OCI-LY1 (cell line): Measurements from ENCODE around the gene RRP8.

Source experiments
- H2AFZ ChIP-seq: fragments of 200-600 bp; sonication (generic), shearing (Covaris generic); 2 replicates; pipeline ENCODE4 v1.6.0; 2014; ENCODE audit warnings: antibody characterized with exemption, mild to moderate bottlenecking, low read length
- H3F3A ChIP-seq: fragments of 200-600 bp; sonication (generic), shearing (Covaris generic); 2 replicates; pipeline ENCODE4 v1.6.0; 2014; ENCODE audit warnings: mild to moderate bottlenecking, antibody characterized with exemption, low read length, moderate library complexity; ENCODE audit not compliant: insufficient read depth
- H3K27ac ChIP-seq: fragments of 200-600 bp; sonication (generic); 2 replicates; pipeline ENCODE4 v1.5.1; 2014; ENCODE audit warnings: low read length, mixed run types, mild to moderate bottlenecking, low read depth; ENCODE audit not compliant: poor library complexity, severe bottlenecking
- H3K27me3 ChIP-seq: fragments of 200-600 bp; sonication (generic); 2 replicates; pipeline ENCODE4 v1.6.0; 2014; ENCODE audit warnings: antibody characterized with exemption, mild to moderate bottlenecking, low read length, moderate library complexity; ENCODE audit not compliant: insufficient read depth
- H3K36me3 ChIP-seq: fragments of 200-600 bp; sonication (generic); 2 replicates; pipeline ENCODE4 v1.6.1; 2014; ENCODE audit warnings: mild to moderate bottlenecking, antibody characterized with exemption, low read length, moderate library complexity, mixed read lengths; ENCODE audit not compliant: insufficient read depth
- H3K4me1 ChIP-seq: fragments of 200-600 bp; sonication (generic); 2 replicates; pipeline ENCODE4 v1.5.1; 2014; ENCODE audit warnings: mild to moderate bottlenecking, low read length, moderate library complexity; ENCODE audit not compliant: insufficient read depth, severe bottlenecking
- H3K4me2 ChIP-seq: fragments of 200-600 bp; sonication (generic), shearing (Covaris generic); 2 replicates; pipeline ENCODE4 v1.6.1; 2014; ENCODE audit warnings: low read length
- H3K4me3 ChIP-seq: fragments of 200-600 bp; sonication (generic); 2 replicates; pipeline ENCODE4 v1.5.1; 2014; ENCODE audit warnings: low read length, low read depth, mild to moderate bottlenecking, mixed read lengths; ENCODE audit not compliant: poor library complexity, severe bottlenecking
- H3K79me2 ChIP-seq: fragments of 200-600 bp; shearing (Covaris generic); 2 replicates; pipeline ENCODE4 v1.6.1; 2016; ENCODE audit warnings: mixed run types, low read length, mixed read lengths; ENCODE audit not compliant: insufficient read depth
- H3K9ac ChIP-seq: fragments of 200-600 bp; sonication (generic), shearing (Covaris generic); 2 replicates; pipeline ENCODE4 v1.6.1; 2014; ENCODE audit warnings: mild to moderate bottlenecking, low read length, mixed read lengths
- H3K9me2 ChIP-seq: fragments of 200-600 bp; sonication (generic), shearing (Covaris generic); 2 replicates; pipeline ENCODE4 v1.6.1; 2014; ENCODE audit warnings: low read depth, mild to moderate bottlenecking, low read length, mixed read lengths
- H3K9me3 ChIP-seq: fragments of 200-600 bp; shearing (Covaris generic); 2 replicates; pipeline ENCODE4 v1.6.1; 2014; ENCODE audit warnings: low read length, mixed read lengths
- H4K20me1 ChIP-seq: fragments of 200-600 bp; sonication (generic), shearing (Covaris generic); 2 replicates; pipeline ENCODE4 v1.6.0; 2016; ENCODE audit warnings: mild to moderate bottlenecking, low read length; ENCODE audit not compliant: insufficient read depth
- EZH2 ChIP-seq: fragments of 200-600 bp; sonication (generic), shearing (Covaris generic); IDR thresholded peaks from 2 replicates; pipeline ENCODE4 v1.8.0; 2017; ENCODE audit warnings: borderline replicate concordance, mixed run types, mild to moderate bottlenecking, antibody characterized with exemption, low read length, moderate library complexity, mixed read lengths
- TF ChIP-seq, protein P1 (sequence below): fragments of 200-600 bp; sonication (generic), shearing (Covaris generic); IDR thresholded peaks from 2 replicates; pipeline ENCODE4 v1.5.1; 2017; ENCODE audit warnings: mild to moderate bottlenecking, antibody characterized with exemption, low read length, moderate library complexity, mixed read lengths

The RRP8 gene

DNA sequence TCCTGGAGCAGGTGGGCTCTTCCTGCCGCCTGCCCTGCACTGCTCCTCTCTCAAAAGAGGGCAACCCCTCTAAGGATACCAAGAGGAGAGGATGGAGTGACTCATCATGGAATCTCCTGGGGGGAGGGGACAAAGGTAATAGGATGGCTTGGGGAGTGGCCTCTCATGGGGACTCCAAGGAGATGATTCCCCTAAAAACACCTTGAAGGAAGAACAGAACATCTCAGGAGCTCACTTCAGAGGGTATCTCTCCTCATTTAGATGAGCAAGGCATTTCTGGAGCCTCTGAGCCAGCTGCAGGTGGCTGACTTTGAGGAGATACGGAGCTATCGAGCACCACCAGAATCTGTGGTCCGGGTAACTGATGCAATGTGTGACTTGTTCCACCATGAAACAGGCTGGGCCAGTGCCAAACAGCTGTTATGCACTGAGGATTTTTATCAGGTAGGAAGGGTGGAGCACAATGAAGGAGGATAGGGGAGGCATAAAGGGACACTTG is 40.2 kb downstream of the RRP8 start:
- H3K27ac ChIP-seq, result no peak overlapping the region
- no peak overlapping the region for H3K4me2 ChIP-seq
- H3K79me2 ChIP-seq, result no peaks in the 10 kb centered on the region
- H3K9me2 ChIP-seq, result no peaks in the 10 kb centered on the region
- no peaks in the 10 kb centered on the region for H4K20me1 ChIP-seq
- H3K9ac ChIP-seq, result no peak overlapping the region
- H2AFZ ChIP-seq, result no peak overlapping the region
- no peaks in the 10 kb centered on the region for H3F3A ChIP-seq
- H3K27me3 ChIP-seq, result no peaks in the 10 kb centered on the region
- no peaks in the 10 kb centered on the region for H3K4me1 ChIP-seq
- no peak for TF ChIP-seq EZH2
- TF ChIP-seq, protein P1, sequence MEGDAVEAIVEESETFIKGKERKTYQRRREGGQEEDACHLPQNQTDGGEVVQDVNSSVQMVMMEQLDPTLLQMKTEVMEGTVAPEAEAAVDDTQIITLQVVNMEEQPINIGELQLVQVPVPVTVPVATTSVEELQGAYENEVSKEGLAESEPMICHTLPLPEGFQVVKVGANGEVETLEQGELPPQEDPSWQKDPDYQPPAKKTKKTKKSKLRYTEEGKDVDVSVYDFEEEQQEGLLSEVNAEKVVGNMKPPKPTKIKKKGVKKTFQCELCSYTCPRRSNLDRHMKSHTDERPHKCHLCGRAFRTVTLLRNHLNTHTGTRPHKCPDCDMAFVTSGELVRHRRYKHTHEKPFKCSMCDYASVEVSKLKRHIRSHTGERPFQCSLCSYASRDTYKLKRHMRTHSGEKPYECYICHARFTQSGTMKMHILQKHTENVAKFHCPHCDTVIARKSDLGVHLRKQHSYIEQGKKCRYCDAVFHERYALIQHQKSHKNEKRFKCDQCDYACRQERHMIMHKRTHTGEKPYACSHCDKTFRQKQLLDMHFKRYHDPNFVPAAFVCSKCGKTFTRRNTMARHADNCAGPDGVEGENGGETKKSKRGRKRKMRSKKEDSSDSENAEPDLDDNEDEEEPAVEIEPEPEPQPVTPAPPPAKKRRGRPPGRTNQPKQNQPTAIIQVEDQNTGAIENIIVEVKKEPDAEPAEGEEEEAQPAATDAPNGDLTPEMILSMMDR, result no peak
- no peaks in the 10 kb centered on the region for H3K9me3 ChIP-seq
- 0 out of 2 replicates have a peak, but pooled peaks cover 3% of the 10 kb centered on the region for H3K36me3 ChIP-seq
- no peak overlapping the region for H3K4me3 ChIP-seq

DNA sequence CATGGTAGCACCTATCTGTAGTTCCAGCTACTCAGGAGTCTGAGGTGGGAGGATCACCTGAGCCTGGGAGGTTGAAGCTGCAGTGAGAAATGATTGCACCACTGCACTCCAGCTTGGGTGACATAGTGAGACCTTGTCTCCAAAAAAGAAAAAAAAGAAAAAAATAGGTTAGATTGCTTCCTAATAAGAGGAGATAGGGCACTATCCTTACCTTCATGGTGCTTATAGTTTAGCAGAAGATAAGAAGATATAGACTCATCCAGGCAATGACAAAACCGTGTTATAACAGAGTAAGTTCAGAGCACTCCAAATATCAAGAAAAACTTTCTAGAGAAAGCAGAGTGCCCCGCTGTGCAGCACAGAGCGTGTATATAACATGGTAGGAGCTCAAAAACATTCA is 42.1 kb downstream of the RRP8 start:
- TF ChIP-seq EZH2, result no peak
- TF ChIP-seq, protein P1, result no peak
- H3K27me3 ChIP-seq, result no peaks in the 10 kb centered on the region
- H3K36me3 ChIP-seq, result 0 out of 2 replicates have a peak, but pooled peaks cover under 1% of the 10 kb centered on the region
- no peak overlapping the region for H3K4me3 ChIP-seq
- no peak overlapping the region for H2AFZ ChIP-seq
- H3K9ac ChIP-seq, result no peak overlapping the region
- H3K79me2 ChIP-seq, result no peaks in the 10 kb centered on the region
- no peaks in the 10 kb centered on the region for H3F3A ChIP-seq
- H3K9me2 ChIP-seq, result no peaks in the 10 kb centered on the region
- no peak overlapping the region for H3K27ac ChIP-seq
- H3K4me1 ChIP-seq, result no peaks in the 10 kb centered on the region
- no peaks in the 10 kb centered on the region for H3K9me3 ChIP-seq
- no peaks in the 10 kb centered on the region for H4K20me1 ChIP-seq
- H3K4me2 ChIP-seq, result no peak overlapping the region

DNA sequence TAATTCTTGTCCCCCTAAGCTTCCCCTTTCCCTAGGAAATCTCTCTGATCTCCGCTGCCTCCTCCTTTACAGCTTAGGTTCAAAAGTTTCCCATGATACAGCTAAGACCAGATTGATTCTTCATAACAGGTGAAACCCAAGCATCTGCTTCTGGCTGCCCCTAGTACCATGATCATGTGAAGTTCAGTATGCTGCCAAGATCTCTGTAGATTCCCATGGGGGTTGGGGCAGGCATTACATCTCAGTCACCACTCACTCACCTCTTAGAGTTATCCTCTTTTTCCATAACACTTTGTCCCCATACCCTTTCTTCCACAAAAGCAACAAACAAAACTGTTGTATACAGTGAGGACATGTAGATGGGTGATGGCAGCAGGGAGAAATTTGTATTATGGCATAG is 44.0 kb downstream of the RRP8 start:
- no peaks in the 10 kb centered on the region for H3K9me3 ChIP-seq
- H3K79me2 ChIP-seq, result no peaks in the 10 kb centered on the region
- H3F3A ChIP-seq, result no peaks in the 10 kb centered on the region
- no peak overlapping the region for H2AFZ ChIP-seq
- TF ChIP-seq, protein P1, result no peak
- no peak overlapping the region for H3K4me3 ChIP-seq
- no peak overlapping the region for H3K4me2 ChIP-seq
- H3K27ac ChIP-seq, result no peak overlapping the region
- H3K9ac ChIP-seq, result no peak overlapping the region
- no peaks in the 10 kb centered on the region for H3K4me1 ChIP-seq
- H4K20me1 ChIP-seq, result no peaks in the 10 kb centered on the region
- H3K9me2 ChIP-seq, result no peaks in the 10 kb centered on the region
- no peaks in the 10 kb centered on the region for H3K27me3 ChIP-seq
- no peaks in the 10 kb centered on the region for H3K36me3 ChIP-seq
